Activated CD8-positive, alpha-beta memory T cell treated with anti-CD3 and anti-CD28 coated beads for 48 hours (primary cell): ENCODE results near the gene PKDCC.
A peak's percentile ranks its signal among the peaks of the same experiment; 100 is the strongest.

Source experiments
- DNase-seq, 3 experiments: peaks; one replicate each; pipeline ENCODE4 v3.0.0-alpha.2; 2020; ENCODE audit warnings: low read depth in 2 of 3, low spot score in 2 of 3

Gene PKDCC

GRCh38 chr2:42086500-42086953 lies 38.7 kb downstream of the PKDCC start:
- no peak for DNase-seq

GRCh38 chr2:42087137-42087856 lies 39.5 kb downstream of the PKDCC start:
- DNase-seq = no peak

- DNase-seq = no peak
Observed at GRCh38 chr2:42087857-42088195, 40.0 kb downstream of the PKDCC start.

GRCh38 chr2:42089340-42089925 lies 41.6 kb downstream of the PKDCC start:
- peak; percentile 36 to 44 (median 43) for DNase-seq

- DNase-seq = no peak
Observed at GRCh38 chr2:42090216-42090615, 42.4 kb downstream of the PKDCC start.

GRCh38 chr2:42091671-42092070 lies 43.9 kb downstream of the PKDCC start:
- no peak for DNase-seq

- DNase-seq = no peak
Observed at GRCh38 chr2:42092084-42092996, 44.5 kb downstream of the PKDCC start.

- DNase-seq = no peak
Observed at GRCh38 chr2:42094114-42094513, 46.3 kb downstream of the PKDCC start.

- peak; percentile 14 to 34 (median 32) for DNase-seq
Observed at GRCh38 chr2:42095923-42096408, 48.1 kb downstream of the PKDCC start.

- no peak for DNase-seq
Observed at GRCh38 chr2:42096869-42097591, 49.2 kb downstream of the PKDCC start.

- no peak for DNase-seq
Observed at GRCh38 chr2:42098571-42099437, 51.0 kb downstream of the PKDCC start.

- no peak for DNase-seq
Observed at GRCh38 chr2:42099438-42100173, 51.8 kb downstream of the PKDCC start.

GRCh38 chr2:42100683-42101205 lies 52.9 kb downstream of the PKDCC start:
- no peak for DNase-seq

- DNase-seq = peak; percentile 11 to 41 (median 24)
Observed at GRCh38 chr2:42101206-42102023, 53.6 kb downstream of the PKDCC start.

GRCh38 chr2:42102024-42102590 lies 54.3 kb downstream of the PKDCC start:
- DNase-seq = peak; percentile 66 to 81 (median 74)

GRCh38 chr2:42102591-42103450 lies 55.0 kb downstream of the PKDCC start:
- DNase-seq = peak in 1 of 3 experiments; percentile 22

- DNase-seq = no peak
Observed at GRCh38 chr2:42103829-42104228, 56.0 kb downstream of the PKDCC start.
